Right lobe of liver (tissue), 4 donors: ENCODE results near the gene ZBTB18.

Experiments
- POLR2A ChIP-seq: fragments of 450-650 bp; IDR thresholded peaks from one replicate; pipeline ENCODE4 v1.6.1; 2017; ENCODE audit warnings: antibody characterized with exemption, mild to moderate bottlenecking
- TF ChIP-seq, protein P1 (sequence below), 4 donors: fragments of 200-600 bp in 3 of 4; fragments of 450-650 bp in 1 of 4; IDR thresholded peaks; one replicate each; pipeline versions ENCODE4 v1.5.1 to v1.8.0; 2016 to 2022; ENCODE audit warnings: antibody characterized with exemption in 4 of 4, mild to moderate bottlenecking in 2 of 4
- donor health status: DM: no; HTN: no; CAD: no.
- donor health status: DM: no; HTN: no; CAD: no.
- donor health status: DM: no; HTN: yes; CAD: no.

DNA sequence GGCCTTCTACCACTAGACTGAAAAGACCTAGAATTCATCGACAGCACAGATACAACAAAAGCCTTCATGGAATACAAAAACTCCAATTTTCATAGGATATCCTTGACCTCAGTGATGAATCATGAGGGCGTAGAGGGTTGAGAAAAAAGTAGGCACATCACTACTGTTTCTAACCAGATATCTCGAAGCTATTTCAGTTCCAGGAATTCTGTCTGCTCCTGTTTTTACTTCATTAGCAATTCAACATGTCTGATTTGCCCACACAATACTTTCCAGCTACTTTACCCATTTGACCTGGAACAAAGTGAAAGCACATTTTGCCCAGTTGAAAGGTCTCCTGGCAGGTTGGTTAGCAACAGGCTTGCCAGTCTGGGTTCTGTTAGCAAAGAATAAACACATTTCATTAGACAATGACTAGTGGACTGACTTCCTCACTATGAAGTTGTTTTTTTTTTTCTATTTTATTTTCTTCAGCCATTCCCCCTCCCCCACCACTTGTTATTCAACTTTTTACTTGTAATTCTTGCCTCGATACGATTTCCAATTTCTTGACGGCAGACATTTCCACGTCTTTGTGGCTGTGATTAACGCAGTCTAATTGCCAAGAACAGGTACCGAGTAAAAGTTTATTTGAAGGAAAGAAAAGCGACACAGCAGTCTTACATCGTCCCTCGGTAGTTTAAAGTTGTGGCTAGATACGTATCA lies 4.0 kb upstream of the ZBTB18 start:
- no peak for TF ChIP-seq POLR2A
- TF ChIP-seq, protein P1, sequence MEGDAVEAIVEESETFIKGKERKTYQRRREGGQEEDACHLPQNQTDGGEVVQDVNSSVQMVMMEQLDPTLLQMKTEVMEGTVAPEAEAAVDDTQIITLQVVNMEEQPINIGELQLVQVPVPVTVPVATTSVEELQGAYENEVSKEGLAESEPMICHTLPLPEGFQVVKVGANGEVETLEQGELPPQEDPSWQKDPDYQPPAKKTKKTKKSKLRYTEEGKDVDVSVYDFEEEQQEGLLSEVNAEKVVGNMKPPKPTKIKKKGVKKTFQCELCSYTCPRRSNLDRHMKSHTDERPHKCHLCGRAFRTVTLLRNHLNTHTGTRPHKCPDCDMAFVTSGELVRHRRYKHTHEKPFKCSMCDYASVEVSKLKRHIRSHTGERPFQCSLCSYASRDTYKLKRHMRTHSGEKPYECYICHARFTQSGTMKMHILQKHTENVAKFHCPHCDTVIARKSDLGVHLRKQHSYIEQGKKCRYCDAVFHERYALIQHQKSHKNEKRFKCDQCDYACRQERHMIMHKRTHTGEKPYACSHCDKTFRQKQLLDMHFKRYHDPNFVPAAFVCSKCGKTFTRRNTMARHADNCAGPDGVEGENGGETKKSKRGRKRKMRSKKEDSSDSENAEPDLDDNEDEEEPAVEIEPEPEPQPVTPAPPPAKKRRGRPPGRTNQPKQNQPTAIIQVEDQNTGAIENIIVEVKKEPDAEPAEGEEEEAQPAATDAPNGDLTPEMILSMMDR (IDR thresholded peaks at IDR 0.05), result no peak
